GM12874 (cell line): Measurements from ENCODE around the gene UQCRH.

Experiments used
- CTCF ChIP-seq: IDR thresholded peaks from 2 replicates; pipeline ENCODE4 v1.5.1; 2011; ENCODE audit warnings: low read depth, mild to moderate bottlenecking, control low read depth, low read length, moderate library complexity; ENCODE audit not compliant: insufficient read depth

Gene UQCRH

GRCh38 chr1:46341222-46342083 lies 38.0 kb downstream of the UQCRH start:
- no peak for TF ChIP-seq CTCF

- peak; percentile 51 for TF ChIP-seq CTCF
Observed at GRCh38 chr1:46342084-46342656, 38.7 kb downstream of the UQCRH start.

GRCh38 chr1:46342677-46343350 lies 39.3 kb downstream of the UQCRH start:
- no peak for TF ChIP-seq CTCF

- TF ChIP-seq CTCF = no peak
Observed at GRCh38 chr1:46343351-46343695, 39.8 kb downstream of the UQCRH start.

- no peak for TF ChIP-seq CTCF
Observed at GRCh38 chr1:46343705-46344104, 40.2 kb downstream of the UQCRH start.

- no peak for TF ChIP-seq CTCF
Observed at GRCh38 chr1:46344481-46344880, 41.0 kb downstream of the UQCRH start.

- TF ChIP-seq CTCF = no peak
Observed at GRCh38 chr1:46345281-46345680, 41.8 kb downstream of the UQCRH start.
